ENCODE measurements around the gene GLOD5. TPM values are rescaled to one million over a fixed set of nuclear protein-coding genes. Genes with fewer than 3 reads are reported as not detected.

The GLOD5 gene
- total and polyA plus RNA-seq, 4 donors = not detected

- H3K27ac ChIP-seq (ENCODE audit: low read depth, low read length) = no peak overlapping the region
- 60% methylated on average over 1 of the region's 2 CpGs for WGBS (ENCODE audit: insufficient coverage)
- no peaks in the 10 kb centered on the region for H3K9me3 ChIP-seq (ENCODE audit: control insufficient read depth, insufficient read depth, low read length)
- DNase-seq (ENCODE audit: low read depth in 4 of 6, low spot score in 6 of 6) = peak in 2 of 6 donors; percentile 37 to 76
- H3K4me1 ChIP-seq (ENCODE audit: control insufficient read depth, insufficient read depth, low read length) = no peaks in the 10 kb centered on the region
- H3K27me3 ChIP-seq (ENCODE audit: control insufficient read depth, insufficient read depth, low read length) = no peaks in the 10 kb centered on the region
- H3K36me3 ChIP-seq (ENCODE audit: control insufficient read depth, insufficient read depth, low read length) = no peaks in the 10 kb centered on the region
- H3K4me3 ChIP-seq (ENCODE audit: low read depth, low read length) = no peak overlapping the region
Observed at GRCh38 chrX:48782216-48782615, 20.7 kb downstream of the GLOD5 start.

GRCh38 chrX:48782795-48783194 is 21.2 kb downstream of the GLOD5 start:
- Histone ChIP-seq H3K27me3 (ENCODE audit: control insufficient read depth, insufficient read depth, low read length) (peaks cover 2% of the 10 kb centered on the region), H3K9me3 (ENCODE audit: control insufficient read depth, insufficient read depth, low read length) (no peaks in the 10 kb centered on the region), H3K36me3 (ENCODE audit: control insufficient read depth, insufficient read depth, low read length) (no peaks in the 10 kb centered on the region), H3K4me3 (ENCODE audit: low read depth, low read length) (no peak overlapping the region), H3K4me1 (ENCODE audit: control insufficient read depth, insufficient read depth, low read length) (no peaks in the 10 kb centered on the region), H3K27ac (ENCODE audit: low read depth, low read length) (no peak overlapping the region)
- 74% methylated on average over 8 of the region's 13 CpGs for whole genome bisulfite sequencing (ENCODE audit: insufficient coverage)
- DNase-seq (ENCODE audit: low read depth in 4 of 6, low spot score in 6 of 6) = no peak

GRCh38 chrX:48784726-48785125 is 23.2 kb downstream of the GLOD5 start:
- no peak for DNase-seq (ENCODE audit: low read depth in 4 of 6, low spot score in 6 of 6)
- Histone ChIP-seq H3K4me1 (ENCODE audit: control insufficient read depth, insufficient read depth, low read length) (no peaks in the 10 kb centered on the region), H3K9me3 (ENCODE audit: control insufficient read depth, insufficient read depth, low read length) (no peaks in the 10 kb centered on the region), H3K36me3 (ENCODE audit: control insufficient read depth, insufficient read depth, low read length) (no peaks in the 10 kb centered on the region), H3K27ac (ENCODE audit: low read depth, low read length) (no peak overlapping the region), H3K27me3 (ENCODE audit: control insufficient read depth, insufficient read depth, low read length) (peaks cover 2% of the 10 kb centered on the region), H3K4me3 (ENCODE audit: low read depth, low read length) (no peak overlapping the region)
- WGBS (ENCODE audit: insufficient coverage) = 51% methylated on average over 2 of the region's 3 CpGs

- H3K4me1 ChIP-seq (ENCODE audit: control insufficient read depth, insufficient read depth, low read length) = no peaks in the 10 kb centered on the region
- 80% methylated on average over 1 of the region's 1 CpG for WGBS (ENCODE audit: insufficient coverage)
- no peak overlapping the region for H3K27ac ChIP-seq (ENCODE audit: low read depth, low read length)
- DNase-seq (ENCODE audit: low read depth in 4 of 6, low spot score in 6 of 6) = no peak
- H3K36me3 ChIP-seq (ENCODE audit: control insufficient read depth, insufficient read depth, low read length) = no peaks in the 10 kb centered on the region
- no peaks in the 10 kb centered on the region for H3K9me3 ChIP-seq (ENCODE audit: control insufficient read depth, insufficient read depth, low read length)
- no peak overlapping the region for H3K4me3 ChIP-seq (ENCODE audit: low read depth, low read length)
- H3K27me3 ChIP-seq (ENCODE audit: control insufficient read depth, insufficient read depth, low read length) = peaks cover 2% of the 10 kb centered on the region
Observed at GRCh38 chrX:48785186-48785539, 23.6 kb downstream of the GLOD5 start.

GRCh38 chrX:48785540-48786214 is 24.1 kb downstream of the GLOD5 start:
- Histone ChIP-seq H3K9me3 (ENCODE audit: control insufficient read depth, insufficient read depth, low read length) (no peaks in the 10 kb centered on the region), H3K27me3 (ENCODE audit: control insufficient read depth, insufficient read depth, low read length) (peaks cover 2% of the 10 kb centered on the region), H3K4me1 (ENCODE audit: control insufficient read depth, insufficient read depth, low read length) (no peaks in the 10 kb centered on the region), H3K36me3 (ENCODE audit: control insufficient read depth, insufficient read depth, low read length) (no peaks in the 10 kb centered on the region), H3K27ac (ENCODE audit: low read depth, low read length) (no peak overlapping the region), H3K4me3 (ENCODE audit: low read depth, low read length) (no peak overlapping the region)
- no peak for DNase-seq (ENCODE audit: low read depth in 4 of 6, low spot score in 6 of 6)
- WGBS (ENCODE audit: insufficient coverage) = 71% methylated on average over 16 of the region's 16 CpGs

- DNase-seq (ENCODE audit: low read depth in 4 of 6, low spot score in 6 of 6) = no peak
- Histone ChIP-seq H3K4me1 (ENCODE audit: control insufficient read depth, insufficient read depth, low read length) (no peaks in the 10 kb centered on the region), H3K4me3 (ENCODE audit: low read depth, low read length) (no peak within 1 kb of the TSS), H3K9me3 (ENCODE audit: control insufficient read depth, insufficient read depth, low read length) (no peaks in the 10 kb centered on the region), H3K27ac (ENCODE audit: low read depth, low read length) (no peak within 1 kb of the TSS), H3K27me3 (ENCODE audit: control insufficient read depth, insufficient read depth, low read length) (peaks cover 2% of the 10 kb centered on the region), H3K36me3 (ENCODE audit: control insufficient read depth, insufficient read depth, low read length) (no peaks in the 10 kb centered on the region)
- WGBS (ENCODE audit: insufficient coverage) = 60% methylated on average over 3 of the region's 7 CpGs
Observed at GRCh38 chrX:48786341-48786800, 24.8 kb downstream of the GLOD5 start, which contains the start of gene GATA1. Gene GATA1 (plus strand): TSS chrX:48786590. CDS start chrX:48791110, 4,520 bp downstream.

GRCh38 chrX:48786825-48787504 is 25.4 kb downstream of the GLOD5 start:
- Histone ChIP-seq H3K4me1 (ENCODE audit: control insufficient read depth, insufficient read depth, low read length) (no peaks in the 10 kb centered on the region), H3K36me3 (ENCODE audit: control insufficient read depth, insufficient read depth, low read length) (no peaks in the 10 kb centered on the region), H3K27me3 (ENCODE audit: control insufficient read depth, insufficient read depth, low read length) (peaks cover 2% of the 10 kb centered on the region), H3K4me3 (ENCODE audit: low read depth, low read length) (no peak overlapping the region), H3K9me3 (ENCODE audit: control insufficient read depth, insufficient read depth, low read length) (no peaks in the 10 kb centered on the region), H3K27ac (ENCODE audit: low read depth, low read length) (no peak overlapping the region)
- WGBS (ENCODE audit: insufficient coverage) = 56% methylated on average over 6 of the region's 6 CpGs
- DNase-seq (ENCODE audit: low read depth in 4 of 6, low spot score in 6 of 6) = no peak

- no peaks in the 10 kb centered on the region for H3K4me1 ChIP-seq (ENCODE audit: control insufficient read depth, insufficient read depth, low read length)
- H3K36me3 ChIP-seq (ENCODE audit: control insufficient read depth, insufficient read depth, low read length) = no peaks in the 10 kb centered on the region
- no peaks in the 10 kb centered on the region for H3K9me3 ChIP-seq (ENCODE audit: control insufficient read depth, insufficient read depth, low read length)
- no peak for DNase-seq (ENCODE audit: low read depth in 4 of 6, low spot score in 6 of 6)
- peaks cover 2% of the 10 kb centered on the region for H3K27me3 ChIP-seq (ENCODE audit: control insufficient read depth, insufficient read depth, low read length)
- WGBS (ENCODE audit: insufficient coverage) = 63% methylated on average over 15 of the region's 17 CpGs
- no peak overlapping the region for H3K4me3 ChIP-seq (ENCODE audit: low read depth, low read length)
- H3K27ac ChIP-seq (ENCODE audit: low read depth, low read length) = no peak overlapping the region
Observed at GRCh38 chrX:48787505-48788443, 26.2 kb downstream of the GLOD5 start.

GRCh38 chrX:48789366-48790220 is 28.0 kb downstream of the GLOD5 start:
- H3K27ac ChIP-seq (ENCODE audit: low read depth, low read length) = no peak overlapping the region
- H3K27me3 ChIP-seq (ENCODE audit: control insufficient read depth, insufficient read depth, low read length) = peaks cover 2% of the 10 kb centered on the region
- DNase-seq (ENCODE audit: low read depth in 4 of 6, low spot score in 6 of 6) = no peak
- H3K4me3 ChIP-seq (ENCODE audit: low read depth, low read length) = no peak overlapping the region
- WGBS (ENCODE audit: insufficient coverage) = 79% methylated on average over 2 of the region's 7 CpGs
- H3K9me3 ChIP-seq (ENCODE audit: control insufficient read depth, insufficient read depth, low read length) = no peaks in the 10 kb centered on the region
- H3K4me1 ChIP-seq (ENCODE audit: control insufficient read depth, insufficient read depth, low read length) = no peaks in the 10 kb centered on the region
- no peaks in the 10 kb centered on the region for H3K36me3 ChIP-seq (ENCODE audit: control insufficient read depth, insufficient read depth, low read length)
